Suppressor macrophage (primary cell): ENCODE results near the gene LYST.
"Not testable (repeated sequence)": the region's sequence is repeated elsewhere in the genome, so short reads cannot be mapped to it uniquely, and the experiment has no call there.

Experiments used
- DNase-seq, 4 experiments: peaks; one replicate each; pipeline ENCODE4 v3.0.0-alpha.2; 2020 to 2022

LYST gene

DNA sequence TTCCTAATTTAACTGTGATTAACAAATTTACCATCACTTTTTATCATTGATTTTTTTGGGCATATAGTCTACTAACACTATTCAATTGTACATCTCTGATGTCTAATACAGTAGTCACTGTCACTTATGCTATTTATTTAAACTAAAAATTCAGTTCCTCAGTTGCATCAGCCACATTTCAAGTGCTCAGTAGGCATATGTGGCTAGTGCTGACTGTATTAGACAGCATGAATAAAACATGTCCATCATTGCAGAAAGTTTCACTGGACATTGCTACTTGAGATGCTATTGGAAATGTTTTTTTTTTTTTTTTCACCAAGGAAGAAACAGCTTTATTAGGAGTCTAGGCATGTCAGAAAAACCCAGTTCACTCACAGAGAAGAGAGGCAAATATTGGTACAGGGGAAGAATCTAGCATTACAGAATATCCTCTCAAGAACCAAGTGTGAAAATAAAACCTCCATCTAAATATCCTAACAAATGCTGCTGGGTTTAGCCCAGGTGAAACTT is 109.1 kb downstream of the LYST start:
- no peak for DNase-seq

- DNase-seq: not testable (repeated sequence)
Measured at GRCh38 chr1:235754186-235754585, 112.5 kb downstream of the LYST start.

- DNase-seq: no peak
Measured at GRCh38 chr1:235749755-235750300, 116.9 kb downstream of the LYST start.

DNA sequence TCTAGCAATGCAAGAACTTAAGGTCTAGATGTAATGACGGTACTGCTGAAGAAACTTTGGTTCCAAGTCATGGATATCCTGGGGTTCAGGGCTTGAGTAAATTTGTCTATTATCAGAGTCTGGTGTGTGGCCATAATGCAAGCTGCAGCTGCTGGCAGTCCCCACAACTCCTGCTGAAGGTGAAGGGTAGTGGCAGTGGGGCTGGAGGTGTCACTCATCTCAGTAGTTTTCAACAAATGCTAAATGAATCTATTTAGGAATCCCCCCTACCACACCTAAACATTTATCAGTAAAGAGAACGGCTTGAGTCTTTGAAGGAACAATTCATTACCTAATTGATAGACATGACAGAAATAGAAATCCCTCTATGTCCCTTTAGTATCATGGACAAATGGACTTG is 118.0 kb downstream of the LYST start:
- DNase-seq: no peak

DNA sequence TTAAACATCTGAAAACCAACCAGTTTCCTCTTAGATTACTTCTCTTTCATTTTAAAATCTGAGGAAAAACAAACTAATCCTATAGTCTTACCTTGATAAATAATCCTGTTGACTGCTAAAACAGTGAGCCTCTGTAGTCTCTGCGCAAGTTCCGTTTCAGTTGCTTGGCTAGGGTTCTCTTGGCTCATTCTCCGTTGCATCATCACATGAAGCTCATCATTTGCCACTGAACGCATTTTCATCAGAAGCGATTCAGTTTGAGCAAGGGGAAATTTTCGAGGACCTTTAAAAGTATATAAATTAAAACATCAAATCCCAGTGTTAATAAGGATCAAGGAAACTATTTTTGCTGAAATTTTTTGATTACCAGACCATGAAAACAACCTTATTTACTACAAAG is 120.5 kb downstream of the LYST start:
- peak in 3 of 4 experiments; percentile 9 to 42 (median 25) for DNase-seq

DNA sequence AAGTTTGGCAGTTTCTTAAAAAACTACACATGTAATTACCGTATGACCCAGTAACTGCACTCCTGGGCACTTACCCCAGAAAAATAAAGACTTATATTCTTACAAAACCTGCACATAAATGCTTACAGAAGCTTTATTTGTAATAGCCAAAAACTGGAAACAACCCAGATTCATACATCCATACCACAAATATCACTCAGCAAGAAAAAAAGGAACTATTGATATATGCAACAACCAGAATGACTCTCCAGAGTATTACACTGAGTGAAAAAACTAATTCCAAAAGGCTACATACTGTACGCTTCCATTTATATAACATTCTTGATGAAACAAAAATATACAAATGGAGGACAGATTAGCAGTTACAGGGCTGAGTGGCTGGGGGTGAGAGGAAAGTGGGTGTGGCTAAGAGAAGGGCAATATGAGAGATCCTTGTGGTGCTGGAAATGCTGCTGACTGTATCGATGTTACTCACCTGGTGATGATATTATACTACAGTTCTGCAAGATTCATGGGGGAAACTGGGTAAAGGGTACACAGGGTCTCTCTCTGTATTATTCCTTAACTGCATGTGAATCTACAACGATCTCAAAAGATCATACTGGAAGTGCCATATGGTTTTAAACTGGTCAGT is 121.1 kb downstream of the LYST start:
- peak in 2 of 4 experiments; percentile 44 to 51 for DNase-seq

DNA sequence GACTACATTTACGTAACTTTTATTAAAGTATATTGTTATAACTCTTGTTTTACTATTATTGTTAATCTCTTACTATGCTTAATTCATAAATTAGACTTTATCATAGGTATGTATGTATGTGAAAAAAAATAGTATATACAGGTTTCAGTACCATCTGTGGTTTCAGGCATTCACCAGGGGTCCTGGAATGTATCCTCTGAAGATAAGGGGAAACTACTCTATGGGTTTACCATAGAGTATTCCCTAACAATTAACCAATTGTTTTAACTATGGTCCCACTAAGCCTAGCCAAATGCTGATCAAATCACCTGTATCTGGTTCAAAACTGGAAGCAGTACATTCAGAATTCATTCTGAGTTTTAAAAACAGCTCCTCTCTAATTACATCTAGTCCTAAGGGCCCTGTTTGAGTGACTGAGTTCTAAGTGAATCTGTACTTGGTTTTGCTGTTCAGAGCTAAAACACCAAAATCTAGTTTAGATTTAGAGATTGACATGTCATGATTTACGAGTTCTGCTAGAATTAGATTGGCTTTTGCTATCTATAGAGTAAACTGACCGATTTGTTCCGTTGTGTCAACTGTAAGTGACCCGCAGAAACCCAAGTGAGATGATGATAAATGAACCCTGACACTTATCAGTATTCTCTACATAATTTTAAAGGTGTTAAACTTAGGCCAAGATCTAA is 123.6 kb downstream of the LYST start:
- no peak for DNase-seq

GRCh38 chr1:235741294-235741693 is 125.4 kb downstream of the LYST start:
- no peak for DNase-seq

- no peak for DNase-seq
Measured at GRCh38 chr1:235739631-235740030, 127.1 kb downstream of the LYST start.

DNA sequence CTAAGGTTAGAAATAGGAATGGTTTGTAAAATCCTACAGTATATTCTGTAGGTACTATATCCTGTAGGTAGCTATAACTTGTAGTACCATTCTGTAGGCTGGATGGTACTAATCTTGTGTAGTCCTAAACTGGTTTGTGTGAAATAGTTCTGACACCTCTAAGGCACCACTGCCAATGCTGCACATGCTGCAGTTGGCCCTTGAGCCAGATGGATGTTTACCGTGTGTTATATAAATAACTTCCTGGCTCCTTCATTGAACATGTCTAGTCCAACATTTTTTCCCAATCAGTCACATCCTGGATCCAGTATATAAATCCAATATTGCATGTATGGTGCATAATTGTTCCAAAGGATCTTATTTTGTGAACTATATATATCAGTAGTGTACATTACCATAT is 127.6 kb downstream of the LYST start:
- no peak for DNase-seq

- DNase-seq: no peak
Measured at GRCh38 chr1:235737751-235738150, 129.0 kb downstream of the LYST start.

GRCh38 chr1:235736263-235736662 is 130.4 kb downstream of the LYST start:
- DNase-seq: no peak

- DNase-seq: no peak
Measured at GRCh38 chr1:235735621-235736020, 131.1 kb downstream of the LYST start.

DNA sequence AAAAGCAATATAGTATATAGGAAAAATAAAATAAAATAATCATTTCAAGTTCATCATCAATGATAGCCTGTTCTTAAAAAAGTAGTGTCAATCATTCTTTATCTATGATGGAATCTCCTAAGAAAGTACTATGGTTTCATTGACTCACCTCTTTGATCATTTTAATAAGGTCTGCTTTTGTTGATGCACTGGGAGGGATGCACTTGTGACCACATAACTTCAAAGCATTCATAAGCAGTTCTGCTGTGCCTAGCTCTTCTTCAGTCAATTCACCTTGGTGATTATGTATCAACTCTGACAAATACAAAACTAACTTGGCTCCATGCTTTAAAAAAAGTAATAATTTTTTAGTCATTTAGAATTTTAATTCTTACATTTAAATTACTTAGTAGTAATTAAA is 132.4 kb downstream of the LYST start:
- DNase-seq: no peak

- no peak for DNase-seq
Measured at GRCh38 chr1:235730007-235730406, 136.7 kb downstream of the LYST start.

DNA sequence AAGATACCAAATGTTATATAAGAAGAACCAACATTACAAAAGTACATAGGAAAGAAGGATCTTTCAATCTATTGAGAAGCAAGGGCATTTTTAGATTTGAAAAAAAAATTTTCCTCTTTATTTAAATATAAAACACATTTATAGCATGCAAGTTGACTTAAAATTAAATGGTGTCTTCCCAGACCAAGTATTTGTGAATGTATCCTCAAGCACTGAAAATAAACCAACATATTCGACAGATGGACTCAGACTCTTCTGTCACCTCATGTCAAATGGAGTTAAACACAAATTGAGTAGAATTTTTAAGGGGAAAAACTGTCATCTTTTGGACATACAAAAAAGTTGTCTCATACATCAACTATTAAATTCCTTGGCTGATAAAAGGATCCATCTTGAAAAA is 140.1 kb downstream of the LYST start:
- DNase-seq: no peak

DNA sequence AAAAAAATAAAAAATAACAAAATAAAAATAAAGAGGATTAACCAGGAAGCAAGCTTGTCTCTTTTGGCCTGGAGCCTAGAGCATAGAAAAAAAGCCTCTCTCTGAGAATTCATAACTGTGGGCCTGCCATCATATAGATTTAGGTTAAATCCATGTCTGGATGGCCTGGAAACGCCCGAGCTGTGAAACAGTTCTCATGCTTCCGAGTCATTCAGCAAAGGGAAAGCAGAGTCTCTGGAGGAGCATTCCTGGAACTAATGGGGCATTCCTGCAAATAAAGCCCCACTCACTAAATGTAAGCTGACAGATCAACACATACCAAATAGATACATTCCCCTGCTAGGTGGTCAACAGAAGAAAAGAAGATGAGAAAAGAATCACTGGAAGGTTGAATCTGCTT is 141.3 kb downstream of the LYST start:
- DNase-seq: no peak

GRCh38 chr1:235724730-235725129 is 142.0 kb downstream of the LYST start:
- no peak for DNase-seq

GRCh38 chr1:235722858-235723257 is 143.8 kb downstream of the LYST start:
- DNase-seq: no peak

- DNase-seq: no peak
Measured at GRCh38 chr1:235721982-235722381, 144.7 kb downstream of the LYST start.

- DNase-seq: no peak
Measured at GRCh38 chr1:235720544-235720943, 146.2 kb downstream of the LYST start.

DNA sequence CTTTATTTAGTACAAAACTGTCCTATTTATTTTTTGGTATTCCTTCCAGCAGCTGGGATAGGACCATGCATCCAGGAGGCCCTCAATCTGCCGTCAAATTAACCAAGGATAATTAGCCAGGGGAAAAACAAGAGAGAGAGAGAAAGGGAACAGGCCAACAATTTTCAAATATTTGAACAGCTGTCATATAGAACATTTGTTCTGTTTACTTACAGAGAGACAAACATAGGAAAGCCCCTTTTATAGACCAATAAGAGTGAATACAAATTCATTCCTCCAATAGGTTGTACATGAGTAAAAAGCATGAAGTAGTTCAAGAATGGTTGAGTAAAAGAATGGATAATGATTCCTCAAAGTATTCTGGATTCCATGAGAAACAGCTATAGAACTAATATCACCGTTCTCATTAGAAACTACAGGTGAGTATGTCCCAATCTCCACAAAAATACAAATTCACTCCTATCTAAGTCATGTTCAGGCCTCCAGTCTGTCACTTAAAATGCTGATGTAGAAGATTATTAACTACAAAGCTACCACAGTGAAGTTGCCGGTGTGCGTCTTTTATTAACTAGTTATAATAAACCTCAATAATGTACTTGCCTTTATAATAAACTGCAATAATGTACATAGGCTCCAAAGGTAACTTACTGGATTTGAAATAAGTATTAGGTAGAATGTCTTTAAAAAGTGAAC is 152.4 kb downstream of the LYST start:
- DNase-seq: no peak

DNA sequence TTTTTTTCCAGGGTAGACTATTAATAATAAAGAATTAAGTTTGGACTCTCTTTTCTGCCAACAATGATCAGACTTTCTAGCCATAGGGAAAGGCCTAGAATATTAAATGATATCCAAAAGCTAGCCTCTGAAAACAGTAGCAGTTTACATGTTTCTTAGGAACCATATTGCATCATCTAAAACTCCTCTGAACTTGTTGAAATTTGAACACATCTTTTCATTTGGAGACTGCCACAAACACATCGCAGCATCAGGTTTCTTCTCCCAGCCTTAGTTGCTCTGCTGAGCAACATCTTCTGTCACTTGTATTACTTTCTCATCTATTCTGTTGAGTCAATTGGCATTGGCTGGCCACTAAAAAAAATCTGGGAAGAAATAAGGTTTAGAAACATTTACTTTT is 153.9 kb downstream of the LYST start:
- no peak for DNase-seq

DNA sequence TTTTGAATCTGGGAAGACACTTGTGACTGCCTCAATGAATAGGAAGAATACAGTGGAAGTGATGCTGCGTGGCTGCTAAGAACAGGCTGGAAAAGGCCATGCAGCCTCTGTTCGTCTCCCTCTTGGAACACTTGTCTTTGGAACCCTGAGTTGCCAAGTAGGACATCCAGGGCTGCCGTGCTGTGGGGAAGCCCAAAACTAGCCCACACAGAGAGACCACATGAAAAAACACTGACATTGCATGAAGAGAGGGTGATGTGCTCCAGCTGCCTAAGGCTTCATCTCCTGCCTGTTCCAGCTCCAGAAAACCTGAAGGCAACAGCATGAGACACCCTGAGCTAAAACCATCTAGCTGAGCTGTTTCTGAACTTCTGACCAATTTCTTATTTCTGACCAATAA is 156.0 kb downstream of the LYST start:
- no peak for DNase-seq
